Measurements from ENCODE around the gene MEIOSIN.

The MEIOSIN gene

GRCh38 chr19:45779231-45780145 is 46.2 kb downstream of the MEIOSIN start:
- Histone ChIP-seq H3K27ac (no peak overlapping the region; the same call in 1 of the 2 replicates), H3K27me3 (ENCODE audit: insufficient read depth, low read depth, severe bottlenecking) (no peaks in the 10 kb centered on the region), H3K9me3 (ENCODE audit: severe bottlenecking) (no peaks in the 10 kb centered on the region), H3K4me3 (ENCODE audit: low read depth, low read length) (no peak overlapping the region), H3K36me3 (peaks cover 11% of the 10 kb centered on the region; the same call in 1 of the 2 replicates)
- TF ChIP-seq CTCF (IDR thresholded peaks at IDR 0.05; ENCODE audit: low read depth, low read length): 0 out of 2 replicates have a peak, but pooled peaks have one; percentile 8
- peak; percentile 72 for DNase-seq

- H3K27ac ChIP-seq: no peak overlapping the region; the same call in 1 of the 2 replicates
- H3K36me3 ChIP-seq: peaks cover 11% of the 10 kb centered on the region; the same call in 1 of the 2 replicates
- no peak overlapping the region for H3K4me3 ChIP-seq (ENCODE audit: low read depth, low read length)
- H3K9me3 ChIP-seq (ENCODE audit: severe bottlenecking): no peaks in the 10 kb centered on the region
- DNase-seq: no peak
- TF ChIP-seq CTCF (IDR thresholded peaks at IDR 0.05; ENCODE audit: low read depth, low read length): no peak
- no peaks in the 10 kb centered on the region for H3K27me3 ChIP-seq (ENCODE audit: insufficient read depth, low read depth, severe bottlenecking)
These were observed 46.9 kb downstream of the MEIOSIN start for GRCh38 chr19:45780146-45780447.

GRCh38 chr19:45780448-45781213 is 47.4 kb downstream of the MEIOSIN start:
- H3K4me3 ChIP-seq (ENCODE audit: low read depth, low read length): no peak overlapping the region
- H3K9me3 ChIP-seq (ENCODE audit: severe bottlenecking): no peaks in the 10 kb centered on the region
- no peak overlapping the region for H3K27ac ChIP-seq
- DNase-seq: no peak
- no peak for TF ChIP-seq CTCF (IDR thresholded peaks at IDR 0.05; ENCODE audit: low read depth, low read length)
- H3K36me3 ChIP-seq: peaks cover 14% of the 10 kb centered on the region
- no peaks in the 10 kb centered on the region for H3K27me3 ChIP-seq (ENCODE audit: insufficient read depth, low read depth, severe bottlenecking)

GRCh38 chr19:45781214-45782161 is 48.2 kb downstream of the MEIOSIN start:
- no peaks in the 10 kb centered on the region for H3K27me3 ChIP-seq (ENCODE audit: insufficient read depth, low read depth, severe bottlenecking)
- H3K27ac ChIP-seq: no peak overlapping the region
- TF ChIP-seq CTCF (IDR thresholded peaks at IDR 0.05; ENCODE audit: low read depth, low read length): no peak
- DNase-seq: peak; percentile 6
- H3K9me3 ChIP-seq (ENCODE audit: severe bottlenecking): no peaks in the 10 kb centered on the region
- peaks cover 20% of the 10 kb centered on the region for H3K36me3 ChIP-seq
- no peak overlapping the region; the same call in 1 of the 2 replicates for H3K4me3 ChIP-seq (ENCODE audit: low read depth, low read length)

- H3K27me3 ChIP-seq (ENCODE audit: insufficient read depth, low read depth, severe bottlenecking): no peaks in the 10 kb centered on the region
- peaks cover 23% of the 10 kb centered on the region for H3K36me3 ChIP-seq
- H3K9me3 ChIP-seq (ENCODE audit: severe bottlenecking): no peaks in the 10 kb centered on the region
- peak within 1 kb of the TSS; percentile 19; the same call in 1 of the 2 replicates for H3K4me3 ChIP-seq (ENCODE audit: low read depth, low read length)
- H3K27ac ChIP-seq: no peak within 1 kb of the TSS
- no peak for TF ChIP-seq CTCF (IDR thresholded peaks at IDR 0.05; ENCODE audit: low read depth, low read length)
- DNase-seq: peak; percentile 14
These were observed 49.0 kb downstream of the MEIOSIN start, which contains the start of gene DMPK for GRCh38 chr19:45782162-45782691. TSS of gene DMPK (minus strand) at chr19:45782490. CDS start at chr19:45782352, 138 bp downstream.
